Measurements from ENCODE around the gene RNF126. TPM values are rescaled to one million over a fixed set of nuclear protein-coding genes. Genes with fewer than 3 reads are reported as not detected.
"Not testable (repeated sequence)": the region's sequence is repeated elsewhere in the genome, so short reads cannot be mapped to it uniquely, and the experiment has no call there.

RNF126 gene
- total RNA-seq, 2 donors from 2014 or later: 54.6 to 74.7 TPM

- Histone ChIP-seq H3K9ac (ENCODE audit: low read depth in 2 of 2, low read length in 2 of 2) (no peak overlapping the region), H3K27me3 (peaks cover 3% of the 10 kb centered on the region), H3K36me3 (no peaks in the 10 kb centered on the region), H3K4me1 (no peaks in the 10 kb centered on the region), H3K9me3 (no peaks in the 10 kb centered on the region), H3K27ac (no peak overlapping the region), H3K4me3 (no peak overlapping the region)
- TF ChIP-seq, protein P1, sequence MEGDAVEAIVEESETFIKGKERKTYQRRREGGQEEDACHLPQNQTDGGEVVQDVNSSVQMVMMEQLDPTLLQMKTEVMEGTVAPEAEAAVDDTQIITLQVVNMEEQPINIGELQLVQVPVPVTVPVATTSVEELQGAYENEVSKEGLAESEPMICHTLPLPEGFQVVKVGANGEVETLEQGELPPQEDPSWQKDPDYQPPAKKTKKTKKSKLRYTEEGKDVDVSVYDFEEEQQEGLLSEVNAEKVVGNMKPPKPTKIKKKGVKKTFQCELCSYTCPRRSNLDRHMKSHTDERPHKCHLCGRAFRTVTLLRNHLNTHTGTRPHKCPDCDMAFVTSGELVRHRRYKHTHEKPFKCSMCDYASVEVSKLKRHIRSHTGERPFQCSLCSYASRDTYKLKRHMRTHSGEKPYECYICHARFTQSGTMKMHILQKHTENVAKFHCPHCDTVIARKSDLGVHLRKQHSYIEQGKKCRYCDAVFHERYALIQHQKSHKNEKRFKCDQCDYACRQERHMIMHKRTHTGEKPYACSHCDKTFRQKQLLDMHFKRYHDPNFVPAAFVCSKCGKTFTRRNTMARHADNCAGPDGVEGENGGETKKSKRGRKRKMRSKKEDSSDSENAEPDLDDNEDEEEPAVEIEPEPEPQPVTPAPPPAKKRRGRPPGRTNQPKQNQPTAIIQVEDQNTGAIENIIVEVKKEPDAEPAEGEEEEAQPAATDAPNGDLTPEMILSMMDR (IDR thresholded peaks at IDR 0.05): no peak
- DNase-seq: peak; percentile 37
- intact Hi-C loops (cut with DNase I): no loop called here
These were observed 58.7 kb downstream of the RNF126 start for GRCh38 chr19:604355-604754.

- H3K9ac ChIP-seq (ENCODE audit: low read depth in 2 of 2, low read length in 2 of 2); DNase-seq; H3K27me3 ChIP-seq; intact Hi-C loops (cut with DNase I); H3K9me3 ChIP-seq; H3K36me3 ChIP-seq; H3K4me1 ChIP-seq; H3K27ac ChIP-seq; H3K4me3 ChIP-seq: not testable (repeated sequence)
These were observed 59.2 kb downstream of the RNF126 start for GRCh38 chr19:603779-604178.

DNA sequence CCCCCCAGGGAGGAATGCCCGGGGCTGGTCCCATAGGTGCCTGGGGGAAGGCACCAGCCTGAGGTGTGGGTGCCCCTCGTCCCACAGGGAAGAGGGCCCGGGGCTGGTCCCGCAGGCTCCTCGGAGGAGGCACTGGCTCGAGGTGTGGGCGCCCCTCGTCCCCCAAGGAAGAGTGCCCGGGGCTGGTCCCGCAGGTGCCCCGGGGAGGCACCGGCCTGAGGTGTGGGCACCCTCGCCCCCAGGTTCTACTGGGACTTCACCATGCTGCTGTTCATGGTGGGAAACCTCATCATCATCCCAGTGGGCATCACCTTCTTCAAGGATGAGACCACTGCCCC lies 59.7 kb downstream of the RNF126 start:
- H3K9me3 ChIP-seq; DNase-seq; H3K9ac ChIP-seq (ENCODE audit: low read depth in 2 of 2, low read length in 2 of 2); H3K27me3 ChIP-seq; H3K36me3 ChIP-seq; H3K27ac ChIP-seq; intact Hi-C loops (cut with DNase I); H3K4me1 ChIP-seq; H3K4me3 ChIP-seq: not testable (repeated sequence)

DNA sequence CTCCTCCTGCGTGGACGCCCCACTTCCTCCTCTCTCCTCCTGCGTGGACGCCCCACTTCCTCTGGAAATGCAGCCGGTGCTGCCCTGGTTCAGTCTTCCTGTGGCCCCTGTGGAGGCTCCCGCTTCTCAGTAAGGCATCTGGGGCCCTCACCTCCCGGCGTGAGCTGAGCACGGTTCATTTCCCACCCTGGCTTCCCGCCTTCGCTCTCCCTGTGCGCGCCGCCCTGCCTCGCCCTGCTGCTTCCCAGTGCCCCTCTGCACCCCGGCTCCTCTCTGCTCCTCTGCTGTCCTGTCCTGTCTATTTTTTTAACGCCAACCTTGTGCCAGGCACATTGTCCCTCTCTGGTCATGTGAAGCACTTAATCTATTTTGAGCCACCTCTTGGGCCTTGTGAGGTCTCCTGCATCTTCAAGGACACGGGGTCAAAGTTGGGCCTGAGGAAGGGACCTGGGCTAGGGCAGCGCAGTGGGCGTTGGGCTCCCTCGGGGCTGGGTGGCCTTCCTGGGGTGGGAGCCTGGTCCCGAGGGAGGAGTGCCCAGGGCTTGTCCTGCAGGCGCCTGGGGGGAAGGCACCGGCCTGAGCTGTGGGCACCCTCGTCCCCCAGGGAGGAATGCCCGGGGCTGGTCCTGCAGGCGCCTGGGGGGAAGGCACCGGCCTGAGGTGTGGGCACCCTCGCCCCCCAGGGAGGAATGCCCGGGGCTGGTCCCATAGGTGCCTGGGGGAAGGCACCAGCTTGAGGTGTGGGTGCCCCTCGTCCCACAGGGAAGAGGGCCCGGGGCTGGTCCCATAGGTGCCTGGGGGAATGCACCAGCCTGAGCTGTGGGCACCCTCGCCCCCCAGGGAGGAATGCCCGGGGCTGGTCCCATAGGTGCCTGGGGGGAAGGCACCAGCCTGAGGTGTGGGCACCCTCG lies 60.4 kb downstream of the RNF126 start:
- TF ChIP-seq, protein P1 (IDR thresholded peaks at IDR 0.05): no peak
- no peaks in the 10 kb centered on the region for H3K27me3 ChIP-seq
- H3K27ac ChIP-seq: no peak overlapping the region
- H3K9me3 ChIP-seq: no peaks in the 10 kb centered on the region
- H3K4me1 ChIP-seq: no peaks in the 10 kb centered on the region
- DNase-seq: no peak
- H3K4me3 ChIP-seq: no peak overlapping the region
- intact Hi-C loops (cut with DNase I): no loop called here
- no peaks in the 10 kb centered on the region for H3K36me3 ChIP-seq
- no peak overlapping the region for H3K9ac ChIP-seq (ENCODE audit: low read depth in 2 of 2, low read length in 2 of 2)

DNA sequence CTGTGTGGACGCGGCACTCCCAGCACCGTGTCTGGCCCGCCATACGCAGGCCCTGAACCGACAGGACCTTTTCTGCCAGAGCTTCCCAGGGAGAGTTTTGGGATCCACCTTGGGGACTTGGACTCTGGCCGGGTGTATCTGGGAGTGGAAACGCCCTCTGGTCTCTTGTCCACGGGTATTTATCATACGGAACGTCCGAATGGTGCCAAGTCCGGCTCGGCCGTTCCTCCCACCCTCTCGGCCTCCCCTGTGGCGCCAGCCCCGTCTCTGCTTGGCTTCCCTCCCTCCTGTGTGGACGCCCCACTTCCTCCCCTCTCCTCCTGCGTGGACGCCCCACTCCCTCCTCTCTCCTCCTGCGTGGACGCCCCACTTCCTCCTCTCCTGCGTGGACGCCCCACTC lies 61.2 kb downstream of the RNF126 start:
- intact Hi-C loops (cut with DNase I): no loop called here
- no peaks in the 10 kb centered on the region for H3K36me3 ChIP-seq
- no peaks in the 10 kb centered on the region for H3K27me3 ChIP-seq
- no peak for DNase-seq
- H3K27ac ChIP-seq: no peak overlapping the region
- H3K9ac ChIP-seq (ENCODE audit: low read depth in 2 of 2, low read length in 2 of 2): no peak overlapping the region
- H3K9me3 ChIP-seq: no peaks in the 10 kb centered on the region
- no peaks in the 10 kb centered on the region for H3K4me1 ChIP-seq
- TF ChIP-seq, protein P1 (IDR thresholded peaks at IDR 0.05): no peak
- H3K4me3 ChIP-seq: no peak overlapping the region

DNA sequence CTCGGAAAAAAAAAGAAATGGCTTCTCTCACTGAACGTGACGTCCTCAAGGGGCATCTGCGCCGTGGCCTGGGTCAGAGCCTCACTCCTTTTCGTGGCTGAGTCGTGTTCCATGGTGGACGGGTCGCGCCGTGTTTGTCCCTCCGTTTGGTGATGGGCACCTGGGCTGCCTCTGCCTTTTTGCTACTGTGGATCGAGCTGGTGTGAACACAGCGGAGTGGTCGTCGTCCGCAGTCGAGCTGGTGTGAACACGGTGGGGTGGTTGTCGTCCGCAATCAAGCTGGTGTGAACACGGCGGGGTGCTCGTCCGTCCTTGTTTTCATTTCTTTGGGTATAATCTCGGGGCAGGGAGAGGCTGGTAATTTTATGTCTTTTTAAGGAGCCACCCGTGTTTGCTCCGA lies 61.7 kb downstream of the RNF126 start:
- intact Hi-C loops (cut with DNase I): no loop called here
- no peaks in the 10 kb centered on the region for H3K4me1 ChIP-seq
- DNase-seq: no peak

More for the DNA sequence above, 61.7 kb downstream of the RNF126 start:
- Histone ChIP-seq H3K9me3 (no peaks in the 10 kb centered on the region), H3K27ac (no peak overlapping the region), H3K9ac (ENCODE audit: low read depth in 2 of 2, low read length in 2 of 2) (no peak overlapping the region), H3K4me3 (no peak overlapping the region), H3K36me3 (no peaks in the 10 kb centered on the region), H3K27me3 (no peaks in the 10 kb centered on the region)
- TF ChIP-seq, protein P1 (IDR thresholded peaks at IDR 0.05): no peak

Other genes with a start within 250 kb of the RNF126 start
- gene SHC2, start 202.2 kb downstream of the RNF126 start, total RNA-seq: 1 to 10 TPM; 2.7 to 9.5 TPM
- gene MADCAM1, start 166.7 kb downstream of the RNF126 start, total RNA-seq: 1 to 10 TPM; 4.5 to 7.3 TPM
- 10 to 100 TPM; 13.3 to 14.4 TPM for gene TPGS1, start 155.7 kb downstream of the RNF126 start, total RNA-seq
- 10 to 100 TPM; 60.7 to 93.4 TPM for gene CDC34, start 131.5 kb downstream of the RNF126 start, total RNA-seq
- 1 to 10 TPM in 1 of 2 donors, under 1 TPM in 1; 0.61 to 1.0 TPM for gene GZMM, start 119.2 kb downstream of the RNF126 start, total RNA-seq
- 1,000 to 10,000 TPM in 1 of 2 donors, 100 to 1,000 TPM in 1; 920 to 1,084 TPM for gene BSG, start 90.6 kb downstream of the RNF126 start, total RNA-seq
- gene HCN2, start 73.3 kb downstream of the RNF126 start, total RNA-seq: under 1 TPM; 0.17 to 0.40 TPM
- gene POLRMT, start 29.7 kb downstream of the RNF126 start, total RNA-seq: 10 to 100 TPM; 50.2 to 77.3 TPM
- gene FGF22, start 23.3 kb downstream of the RNF126 start, total RNA-seq: not detected
- gene FSTL3, start 13.2 kb upstream of the RNF126 start, total RNA-seq: 10 to 100 TPM in 1 of 2 donors, 1 to 10 TPM in 1; 4.5 to 10.1 TPM
- gene PRSS57, start 32.2 kb upstream of the RNF126 start, total RNA-seq: not detected
- 10 to 100 TPM in 1 of 2 donors, 1 to 10 TPM in 1; 3.9 to 13.5 TPM for gene PALM, start 45.7 kb upstream of the RNF126 start, total RNA-seq
- 100 to 1,000 TPM; 285 to 320 TPM for gene MISP, start 87.9 kb upstream of the RNF126 start, total RNA-seq
- 100 to 1,000 TPM; 284 to 457 TPM for gene PTBP1, start 134.2 kb upstream of the RNF126 start, total RNA-seq
- gene PLPPR3, start 158.7 kb upstream of the RNF126 start, total RNA-seq: under 1 TPM in 1 of 2 donors, not detected in 1; 0.22 TPM
- under 1 TPM in 1 of 2 donors, not detected in 1; 0.27 TPM for gene AZU1, start 164.6 kb upstream of the RNF126 start, total RNA-seq
- not detected for gene PRTN3, start 177.8 kb upstream of the RNF126 start, total RNA-seq
- gene ELANE, start 189.1 kb upstream of the RNF126 start, total RNA-seq: not detected
- gene CFD, start 196.4 kb upstream of the RNF126 start, total RNA-seq: 10 to 100 TPM; 42.2 to 55.3 TPM
- 10 to 100 TPM; 73.3 to 83.2 TPM for gene MED16, start 230.0 kb upstream of the RNF126 start, total RNA-seq
- not detected for gene RNU6-9, start 230.3 kb upstream of the RNF126 start, total RNA-seq